ENCODE results near the gene C2CD4C. TPM values are rescaled to one million over a fixed set of nuclear protein-coding genes. Genes with fewer than 3 reads are reported as not detected.

Gene C2CD4C
- total RNA-seq, 4 donors from 2014 or later: 0.54 to 14.7 (median 4.9) TPM

DNA sequence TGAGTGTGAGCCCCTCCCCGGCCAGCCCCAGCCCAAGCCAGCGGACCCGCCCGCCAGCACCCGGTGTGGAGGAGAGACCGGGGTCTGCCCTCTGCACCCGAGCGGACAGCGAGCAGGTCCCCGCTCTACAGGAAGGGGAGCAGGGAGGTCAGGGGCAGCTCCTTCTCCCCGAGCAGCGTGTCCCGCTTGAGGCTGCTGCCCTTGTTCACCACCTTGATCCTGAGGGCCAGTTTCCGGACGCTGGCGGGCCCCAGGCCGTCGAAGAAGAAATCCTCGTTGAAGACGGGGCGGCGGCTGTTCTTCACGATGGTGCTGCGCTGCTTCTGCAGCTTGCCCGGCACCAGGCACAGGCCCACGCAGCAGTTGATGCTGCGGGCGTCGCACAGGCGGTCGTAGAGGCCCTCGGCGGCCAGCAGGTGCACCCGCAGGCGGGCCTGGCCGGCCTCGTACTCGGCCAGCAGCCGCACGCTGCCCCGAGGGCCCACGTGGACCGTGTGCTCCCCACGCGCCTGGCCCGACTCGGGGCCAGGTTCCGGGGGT lies 1.9 kb downstream of the C2CD4C start:
- no peak for TF ChIP-seq POLR2A (IDR thresholded peaks at IDR 0.05)
- TF ChIP-seq, protein P1, sequence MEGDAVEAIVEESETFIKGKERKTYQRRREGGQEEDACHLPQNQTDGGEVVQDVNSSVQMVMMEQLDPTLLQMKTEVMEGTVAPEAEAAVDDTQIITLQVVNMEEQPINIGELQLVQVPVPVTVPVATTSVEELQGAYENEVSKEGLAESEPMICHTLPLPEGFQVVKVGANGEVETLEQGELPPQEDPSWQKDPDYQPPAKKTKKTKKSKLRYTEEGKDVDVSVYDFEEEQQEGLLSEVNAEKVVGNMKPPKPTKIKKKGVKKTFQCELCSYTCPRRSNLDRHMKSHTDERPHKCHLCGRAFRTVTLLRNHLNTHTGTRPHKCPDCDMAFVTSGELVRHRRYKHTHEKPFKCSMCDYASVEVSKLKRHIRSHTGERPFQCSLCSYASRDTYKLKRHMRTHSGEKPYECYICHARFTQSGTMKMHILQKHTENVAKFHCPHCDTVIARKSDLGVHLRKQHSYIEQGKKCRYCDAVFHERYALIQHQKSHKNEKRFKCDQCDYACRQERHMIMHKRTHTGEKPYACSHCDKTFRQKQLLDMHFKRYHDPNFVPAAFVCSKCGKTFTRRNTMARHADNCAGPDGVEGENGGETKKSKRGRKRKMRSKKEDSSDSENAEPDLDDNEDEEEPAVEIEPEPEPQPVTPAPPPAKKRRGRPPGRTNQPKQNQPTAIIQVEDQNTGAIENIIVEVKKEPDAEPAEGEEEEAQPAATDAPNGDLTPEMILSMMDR (IDR thresholded peaks at IDR 0.05): no peak
- 88 to 97% methylated on average over 10 to 19 of the region's 48 CpGs for WGBS, 2 donors
- no peaks in the 10 kb centered on the region for H3K27me3 ChIP-seq
- peak in 1 of 2 donors; percentile 2 for DNase-seq
- no peaks in the 10 kb centered on the region for H3K36me3 ChIP-seq
- no peaks in the 10 kb centered on the region for H3K9me3 ChIP-seq
- H3K4me1 ChIP-seq: peaks cover 13 to 17% of the 10 kb centered on the region in 2 donors
- intact Hi-C loops (cut with DNase I): no loop called here
- H3K27ac ChIP-seq: no peak overlapping the region
- no peak overlapping the region for H3K4me3 ChIP-seq (replicated peaks in 1 of 3)

DNA sequence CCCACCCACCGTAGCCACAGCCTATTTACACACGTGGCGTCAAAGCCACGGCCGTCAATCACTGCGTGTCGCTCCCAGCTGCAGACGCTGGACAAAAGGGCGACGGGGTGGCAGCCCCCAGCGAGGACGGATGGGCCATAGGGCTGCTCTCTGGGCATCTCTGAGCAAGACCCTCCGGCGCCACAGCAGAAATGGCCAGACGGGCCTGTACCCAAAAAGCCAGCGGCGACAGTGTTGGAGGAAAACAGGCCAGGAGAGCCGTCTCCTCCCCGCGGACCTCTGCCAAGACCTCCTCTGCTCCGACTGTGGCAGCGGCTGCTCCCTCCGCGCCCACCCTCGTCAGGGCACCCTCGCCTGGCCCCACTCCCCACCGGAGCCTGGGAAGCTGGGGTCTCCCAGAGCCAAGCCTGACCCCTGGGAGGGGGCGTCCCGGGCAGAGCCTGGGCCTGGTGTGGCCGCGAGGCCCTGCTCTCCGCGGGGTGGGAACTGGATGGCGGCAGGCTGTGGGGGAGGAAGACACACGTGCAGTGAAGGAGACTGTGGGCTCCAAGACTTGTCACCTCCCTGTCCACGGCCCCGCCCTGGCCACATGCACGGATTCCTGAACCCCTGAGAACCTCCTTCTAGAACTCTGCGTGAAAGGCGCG lies 2.7 kb downstream of the C2CD4C start:
- no peak for TF ChIP-seq POLR2A (IDR thresholded peaks at IDR 0.05)
- TF ChIP-seq, protein P1 (IDR thresholded peaks at IDR 0.05): no peak
- no peak overlapping the region for H3K27ac ChIP-seq
- intact Hi-C loops (cut with DNase I): no loop called here
- H3K4me1 ChIP-seq: peaks cover 13 to 17% of the 10 kb centered on the region in 2 donors
- H3K36me3 ChIP-seq: no peaks in the 10 kb centered on the region
- H3K9me3 ChIP-seq: no peaks in the 10 kb centered on the region
- no peak overlapping the region for H3K4me3 ChIP-seq (replicated peaks in 1 of 3)
- 80 to 82% methylated on average over 26 to 30 of the region's 41 CpGs for WGBS, 2 donors
- peak in 1 of 2 donors; percentile 2 for DNase-seq
- H3K27me3 ChIP-seq: no peaks in the 10 kb centered on the region

DNA sequence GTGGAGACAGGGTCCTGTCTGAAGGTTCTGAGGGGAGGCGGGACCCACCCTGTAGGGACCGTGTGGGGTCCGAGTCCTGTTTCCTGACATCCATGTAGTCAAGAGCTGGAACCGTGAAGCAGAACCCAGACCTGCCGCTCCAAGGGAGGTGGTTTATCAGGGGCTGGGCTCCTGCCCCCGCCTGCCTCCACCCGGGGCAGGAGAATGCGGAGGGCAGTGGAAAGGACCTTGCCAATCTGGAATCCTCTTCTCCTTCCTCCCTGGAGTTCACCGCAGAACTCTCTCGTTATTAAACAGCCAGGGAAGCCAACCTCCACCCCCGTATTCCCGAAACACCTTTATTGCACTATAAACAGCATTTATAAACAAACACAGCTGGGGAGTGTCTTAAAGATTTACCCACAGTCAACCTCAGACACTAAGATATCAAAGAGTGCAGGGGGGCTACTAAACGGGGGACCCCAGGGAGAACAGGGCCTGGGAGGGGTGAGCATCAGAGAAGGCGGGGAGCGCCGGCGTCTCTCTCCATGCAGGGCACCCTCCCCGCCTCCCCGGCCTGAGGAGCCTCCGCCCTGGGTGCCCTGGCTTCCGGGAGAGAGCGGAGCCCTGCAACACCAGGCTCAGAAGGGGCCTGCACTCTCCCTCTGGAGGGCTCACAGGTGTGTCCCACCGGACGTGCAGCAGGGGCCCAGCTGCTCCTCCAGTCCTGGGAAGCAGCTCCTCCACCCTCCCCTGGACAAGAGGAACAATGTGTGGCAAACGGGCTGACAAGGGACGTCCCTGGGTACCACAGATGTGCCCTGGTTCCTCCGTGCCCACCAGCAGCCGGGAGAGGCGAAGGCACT lies 3.6 kb downstream of the C2CD4C start:
- Histone ChIP-seq H3K4me1 (peaks cover 13 to 17% of the 10 kb centered on the region in 2 donors), H3K27me3 (no peaks in the 10 kb centered on the region), H3K27ac (no peak overlapping the region), H3K36me3 (no peaks in the 10 kb centered on the region), H3K9me3 (no peaks in the 10 kb centered on the region), H3K4me3 (replicated peaks in 1 of 3) (no peak overlapping the region)
- DNase-seq: peak in 1 of 2 donors; percentile 26
- TF ChIP-seq POLR2A (IDR thresholded peaks at IDR 0.05): no peak
- TF ChIP-seq, protein P1 (IDR thresholded peaks at IDR 0.05): no peak
- intact Hi-C loops (cut with DNase I): no loop called here
- WGBS, 2 donors: 42 to 53% methylated on average over 22 to 27 of the region's 29 CpGs

DNA sequence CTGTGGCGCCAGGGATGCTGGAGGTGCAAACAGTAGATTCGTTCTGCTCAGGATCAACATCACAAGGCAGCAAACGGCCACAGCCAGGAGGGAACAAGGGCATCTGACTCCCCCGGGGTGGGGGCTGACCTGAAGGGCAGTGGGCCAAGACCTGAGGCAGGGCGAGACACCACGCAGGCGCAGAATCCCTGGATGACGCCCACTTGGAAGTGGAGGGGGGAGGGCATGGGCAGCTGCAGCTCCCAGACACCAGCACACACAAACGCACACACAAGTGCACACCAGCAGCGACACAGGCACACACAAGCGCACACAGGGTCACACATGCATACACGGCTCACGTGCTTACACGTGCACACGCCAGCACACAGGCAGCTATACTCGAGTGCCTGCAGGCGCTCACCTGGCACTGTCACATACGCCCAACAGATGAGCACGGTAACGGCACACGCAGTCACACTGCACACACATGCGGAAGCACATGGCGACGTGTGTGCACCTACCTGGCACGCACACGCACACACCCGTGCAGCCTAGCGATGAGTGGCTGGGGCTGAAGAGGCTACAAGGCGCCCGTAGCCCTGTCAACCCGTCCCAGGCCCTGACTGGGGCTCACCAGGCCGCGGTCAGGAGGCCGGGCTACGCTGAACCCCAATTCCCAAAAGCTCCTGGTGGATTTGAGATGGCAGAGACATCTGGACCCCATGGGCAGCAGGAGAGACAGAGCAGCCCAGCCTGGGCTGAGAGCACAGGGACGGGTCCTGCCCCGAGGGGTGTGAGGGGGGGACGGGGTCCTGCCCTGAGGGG lies 5.5 kb downstream of the C2CD4C start:
- peak in 1 of 2 donors; percentile 79 for DNase-seq
- intact Hi-C loops (cut with DNase I): no loop called here
- no peaks in the 10 kb centered on the region for H3K27me3 ChIP-seq

More for the DNA sequence above, 5.5 kb downstream of the C2CD4C start:
- no peak overlapping the region for H3K27ac ChIP-seq
- WGBS, 2 donors: 48 to 67% methylated on average over 12 to 24 of the region's 38 CpGs
- no peak overlapping the region for H3K4me3 ChIP-seq (replicated peaks in 1 of 3)
- TF ChIP-seq, protein P1 (IDR thresholded peaks at IDR 0.05): no peak
- no peak for TF ChIP-seq POLR2A (IDR thresholded peaks at IDR 0.05)
- no peaks in the 10 kb centered on the region for H3K36me3 ChIP-seq
- H3K9me3 ChIP-seq: no peaks in the 10 kb centered on the region
- peaks cover 4% of the 10 kb centered on the region in 2 donors for H3K4me1 ChIP-seq
